AG04450 (cell line): ENCODE results near the gene HOXD8. TPM values are rescaled to one million over a fixed set of nuclear protein-coding genes. Genes with fewer than 3 reads are reported as not detected.

Experiments
- CTCF ChIA-PET: fragments of 300-600, 350-600 bp; formaldehyde crosslinking; extraction: SDS; loops from one replicate; lab custom pipeline; 2022; ENCODE audit warnings: antibody characterized with exemption, inconsistent platforms; lab: Charles Lee
- POLR2A ChIA-PET: fragments of 350-600 bp; formaldehyde crosslinking; extraction: SDS; loops from one replicate; lab custom pipeline; 2021; ENCODE audit warnings: antibody characterized with exemption, inconsistent platforms; lab: Yijun Ruan, JAX
- DNase-seq: peaks from one replicate; pipeline ENCODE4 v3.0.0-alpha.2; 2011; ENCODE audit warnings: low read depth, low spot score
- H3K27ac ChIP-seq: one replicate; pipeline ENCODE4 v1.5.1; 2012; ENCODE audit warnings: low read depth, low read length, control low read depth
- H3K27me3 ChIP-seq: one replicate; pipeline ENCODE4 v1.6.0; 2012; ENCODE audit warnings: low read length; ENCODE audit not compliant: control insufficient read depth, insufficient read depth
- H3K4me3 ChIP-seq: 2 replicates; pipeline ENCODE4 v1.5.1; 2011; ENCODE audit warnings: mild to moderate bottlenecking, low read depth, low read length, control low read depth
- H3K9me3 ChIP-seq: 2 replicates; pipeline ENCODE4 v1.5.1; 2012; ENCODE audit warnings: low read length; ENCODE audit not compliant: control insufficient read depth, insufficient read depth
- CTCF ChIP-seq: IDR thresholded peaks from 2 replicates; pipeline ENCODE4 v1.5.1; 2011; ENCODE audit warnings: low read depth, low read length, control low read depth, inconsistent platforms
- polyA plus RNA-seq: library from polyadenylated mRNA; depleted of rRNA; stranded (reverse); fragments of >200 nt; gene quantifications from 2 replicates; pipeline ENCODE4 v1.2.3, GENCODE V29; 2011

The HOXD8 gene
- polyA plus RNA-seq, 1 experiment = not detected

GRCh38 chr2:176160986-176161824, 31.7 kb downstream of the HOXD8 start:
- TF ChIP-seq CTCF = no peak
- POLR2A ChIA-PET = no interaction called here
- Histone ChIP-seq H3K27me3 (peaks cover 96% of the 10 kb centered on the region), H3K27ac (no peak overlapping the region), H3K4me3 (no peak overlapping the region), H3K9me3 (peaks cover 12% of the 10 kb centered on the region; the same call in 1 of the 2 replicates)
- CTCF ChIA-PET = interaction anchor here (0.5 to 1.9 kb wide), 4 partner anchors 20 to 394 kb away, joined by 3 to 6 read pairs (median 4); no protein-coding TSS in a partner anchor
- DNase-seq = no peak

- H3K9me3 ChIP-seq = peaks cover 9% of the 10 kb centered on the region; the same call in 1 of the 2 replicates
- ChIA-PET CTCF (interaction anchor here (0.5 to 1.9 kb wide), 4 partner anchors 21 to 393 kb away, joined by 3 to 6 read pairs (median 4); no protein-coding TSS in a partner anchor), POLR2A (no interaction called here)
- no peak for TF ChIP-seq CTCF
- no peak for DNase-seq
- no peak overlapping the region for H3K27ac ChIP-seq
- peaks cover 94% of the 10 kb centered on the region for H3K27me3 ChIP-seq
- H3K4me3 ChIP-seq = no peak overlapping the region
Observed at GRCh38 chr2:176161825-176162626, 32.5 kb downstream of the HOXD8 start.

GRCh38 chr2:176162911-176163671, 33.6 kb downstream of the HOXD8 start:
- CTCF ChIA-PET = interaction anchor here (0.9 to 1.9 kb wide), 3 partner anchors 22 to 489 kb away, joined by 3 to 6 read pairs (median 4); no protein-coding TSS in a partner anchor
- no peak for DNase-seq
- Histone ChIP-seq H3K4me3 (no peak overlapping the region), H3K27me3 (peaks cover 86% of the 10 kb centered on the region), H3K27ac (no peak overlapping the region), H3K9me3 (peaks cover 3% of the 10 kb centered on the region; the same call in 1 of the 2 replicates)
- POLR2A ChIA-PET = no interaction called here
- TF ChIP-seq CTCF = no peak

GRCh38 chr2:176163672-176164056, 34.2 kb downstream of the HOXD8 start:
- H3K27me3 ChIP-seq = peaks cover 82% of the 10 kb centered on the region
- POLR2A ChIA-PET = no interaction called here
- CTCF ChIA-PET = no interaction called here

More at GRCh38 chr2:176163672-176164056, 34.2 kb downstream of the HOXD8 start:
- no peak for TF ChIP-seq CTCF
- no peak for DNase-seq
- Histone ChIP-seq H3K27ac (no peak overlapping the region), H3K4me3 (no peak overlapping the region), H3K9me3 (peaks cover 3% of the 10 kb centered on the region; the same call in 1 of the 2 replicates)
